NCI-H1930 (cell line): ENCODE data around the gene RPS6KC1.
"Not testable (repeated sequence)": the region's sequence is repeated elsewhere in the genome, so short reads cannot be mapped to it uniquely, and the experiment has no call there.

Source experiments
- DNase-seq, 2 experiments: peaks; one replicate each; lab custom pipeline; 2025; lab: John Stamatoyannopoulos, UW

Gene RPS6KC1

DNA sequence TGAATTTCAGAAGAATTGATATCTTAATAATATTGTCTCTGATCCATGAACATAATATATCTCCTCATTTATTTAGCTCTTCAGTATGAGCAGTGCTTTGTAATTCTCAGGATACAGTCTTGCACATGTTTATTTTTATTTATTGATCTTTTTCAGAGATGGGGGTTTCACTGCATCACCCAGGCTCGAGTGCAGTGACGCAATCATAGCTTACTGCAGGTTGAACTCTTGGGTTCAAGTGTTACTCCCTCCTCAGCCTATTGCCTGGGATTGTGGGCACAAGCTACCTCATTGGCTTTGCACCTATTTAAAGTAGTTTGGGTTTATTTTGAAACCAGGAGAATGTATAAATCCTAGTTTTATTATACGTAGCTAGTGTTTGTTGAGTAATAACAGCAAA, 4.7 kb downstream of the RPS6KC1 start:
- DNase-seq = no peak

DNA sequence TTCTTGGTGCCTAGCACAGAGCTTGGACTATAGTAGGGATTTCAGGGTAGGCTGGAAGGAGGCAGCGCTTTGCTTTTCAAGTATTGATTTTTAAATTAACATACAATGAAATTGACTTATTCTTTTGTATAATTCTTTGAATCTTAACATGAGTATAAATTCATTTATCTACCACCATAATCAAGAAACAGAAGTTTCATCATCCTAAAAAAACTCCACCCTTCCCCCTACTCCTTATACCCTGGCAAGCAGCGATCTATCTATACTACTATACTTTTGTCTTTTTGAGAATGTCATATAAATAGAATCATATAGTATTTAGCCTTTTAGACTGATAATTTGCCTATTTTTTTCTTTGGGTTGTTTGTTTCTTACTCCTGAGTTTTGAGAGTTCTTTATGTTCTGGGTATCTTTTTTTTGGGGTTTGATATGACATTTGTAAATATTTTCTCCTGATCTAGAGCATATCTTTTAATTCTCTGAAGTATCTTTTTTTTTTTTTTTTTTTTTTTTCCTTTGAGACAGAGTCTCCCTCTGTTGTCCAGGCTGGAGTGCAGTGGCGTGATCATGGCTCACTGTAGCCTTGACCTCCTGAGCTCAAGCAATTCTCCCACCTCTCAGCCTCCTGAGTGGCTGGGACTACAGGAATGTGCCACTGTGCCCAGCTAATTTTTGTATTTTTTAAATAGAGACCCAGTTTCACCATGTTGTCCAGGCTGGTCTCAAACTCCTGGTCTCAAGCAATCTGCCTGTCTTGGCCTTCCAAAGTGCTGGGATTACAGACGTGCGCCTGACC, 6.4 kb downstream of the RPS6KC1 start:
- DNase-seq = no peak

DNA sequence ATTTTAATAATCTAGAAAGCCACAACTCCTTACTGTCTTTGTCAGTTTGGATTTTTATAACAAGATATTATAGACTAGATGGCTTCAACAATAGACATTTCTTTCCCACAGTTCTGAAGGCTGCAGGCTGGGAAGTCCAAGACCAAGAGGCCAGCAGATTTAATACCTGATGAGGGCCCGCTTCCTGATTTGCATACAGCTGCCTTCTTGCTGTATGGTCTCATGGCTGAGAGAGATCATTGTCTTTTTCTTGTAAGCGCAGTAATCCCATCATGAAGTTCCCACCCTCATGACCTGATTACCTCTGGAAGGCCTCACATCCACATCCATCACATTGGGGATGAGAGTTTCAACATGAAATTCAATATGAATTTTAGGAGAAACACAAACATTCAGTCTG, 9.8 kb downstream of the RPS6KC1 start:
- no peak for DNase-seq

DNA sequence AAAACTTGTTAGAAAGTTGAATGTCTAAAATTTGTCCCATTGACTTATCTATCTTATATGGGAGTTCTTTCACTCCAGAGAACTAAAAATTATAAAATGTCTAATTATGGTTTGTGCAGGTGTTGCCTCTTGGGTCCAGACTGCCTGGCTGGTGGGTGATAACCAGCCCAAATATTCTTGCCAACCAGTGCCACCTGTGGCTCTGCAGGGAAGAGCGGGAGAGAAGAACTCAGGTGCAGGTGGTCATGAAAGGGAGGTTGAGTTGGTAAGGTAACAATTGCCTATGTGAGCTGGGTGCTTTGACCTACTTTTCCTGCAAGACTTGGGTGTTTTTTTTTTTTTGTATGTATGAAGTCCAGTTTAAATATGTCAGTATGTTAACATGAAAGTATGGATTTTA, 10.2 kb downstream of the RPS6KC1 start:
- DNase-seq = no peak

DNA sequence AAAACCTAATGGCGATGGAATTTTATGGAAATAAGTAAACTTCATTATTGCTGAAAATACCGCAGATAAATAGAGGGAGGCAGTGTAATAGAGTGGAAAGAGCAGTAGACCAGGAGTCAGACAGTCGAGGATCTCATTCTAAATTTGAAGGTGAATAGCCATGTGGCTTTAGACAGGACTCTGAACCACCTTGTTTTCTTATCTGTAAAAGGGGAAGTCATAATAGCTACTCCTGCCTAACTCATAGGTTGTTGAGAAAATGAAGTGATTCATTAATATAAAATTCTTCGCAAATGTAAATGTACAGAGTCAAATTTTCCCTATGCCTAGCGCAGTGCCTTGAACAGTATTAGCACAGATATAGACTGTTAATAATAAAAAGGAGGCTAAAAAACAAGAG, 14.8 kb downstream of the RPS6KC1 start:
- no peak for DNase-seq

DNA sequence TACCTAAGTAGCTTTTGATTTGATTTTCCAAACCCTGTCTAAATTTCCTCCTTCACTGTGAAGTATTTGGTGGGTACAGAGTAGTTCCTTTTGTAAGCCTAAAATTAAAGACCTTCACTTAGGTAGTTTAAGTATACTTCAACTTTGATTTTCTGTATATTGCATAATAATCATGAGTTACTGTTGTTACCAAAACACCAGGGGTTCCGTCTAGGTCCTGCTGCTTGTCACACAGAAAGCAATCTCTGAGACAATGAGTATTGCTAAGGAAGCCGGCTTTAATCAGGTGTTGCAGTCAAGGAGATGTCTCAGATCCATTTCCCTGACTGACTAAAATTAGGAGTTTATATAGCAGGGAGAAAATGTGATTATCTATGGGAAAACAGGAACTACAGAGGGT, 15.3 kb downstream of the RPS6KC1 start:
- no peak for DNase-seq

DNA sequence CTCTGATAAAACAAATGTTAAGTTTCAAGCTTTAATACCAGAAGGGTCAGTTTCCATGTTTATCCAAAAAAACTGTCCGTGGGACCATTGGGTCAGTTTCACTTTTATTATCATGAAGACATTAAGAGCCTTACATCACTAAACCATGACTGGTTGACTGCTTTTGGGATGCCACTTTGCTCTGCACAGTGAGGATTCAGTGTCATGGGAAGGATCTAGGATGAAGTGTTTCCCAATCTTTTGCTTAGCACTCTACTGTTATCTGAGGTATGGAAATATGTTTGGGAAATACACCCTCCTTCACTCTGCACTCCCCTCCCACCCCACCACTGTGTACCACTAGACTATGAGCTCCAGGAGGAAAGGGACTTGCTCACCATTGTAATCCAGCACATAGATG, 16.3 kb downstream of the RPS6KC1 start:
- no peak for DNase-seq

DNA sequence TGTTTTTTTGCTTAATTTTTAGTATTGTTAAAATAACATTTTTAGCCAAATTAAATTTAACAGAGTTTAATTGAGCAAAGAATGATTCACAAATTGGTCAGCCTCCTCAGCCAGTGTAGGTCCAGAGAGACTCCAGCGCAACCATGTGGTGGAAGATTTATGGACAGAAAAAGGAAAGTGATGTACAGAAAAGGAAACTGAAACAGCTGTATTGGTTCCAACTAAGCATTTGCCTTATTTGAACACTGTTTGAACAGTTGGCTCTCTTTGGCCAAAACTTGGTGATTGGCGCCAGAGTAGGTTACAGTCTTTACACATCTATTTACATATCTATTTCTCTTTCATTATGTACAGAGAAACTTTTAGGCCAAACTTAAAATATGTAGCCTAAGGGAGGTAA, 19.4 kb downstream of the RPS6KC1 start:
- no peak for DNase-seq

DNA sequence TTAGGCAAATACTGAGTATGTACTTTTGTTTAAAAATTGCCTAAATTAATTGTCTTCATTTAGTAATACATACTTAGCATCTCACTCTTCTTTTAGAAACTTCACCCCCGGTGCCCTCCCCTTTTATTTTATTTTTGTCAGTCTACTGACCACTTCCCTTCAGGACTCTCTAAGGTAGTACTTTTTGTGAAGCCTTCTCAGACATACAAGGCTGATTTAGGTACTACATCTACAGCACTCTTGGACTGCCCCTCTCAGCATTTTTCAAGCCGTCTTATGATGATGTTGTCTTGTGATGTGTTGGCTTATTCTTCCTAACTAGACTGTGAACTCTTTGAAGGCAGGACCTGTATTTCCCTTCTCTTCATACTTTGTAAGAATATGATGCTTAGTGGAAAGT, 24.7 kb downstream of the RPS6KC1 start:
- no peak for DNase-seq

DNA sequence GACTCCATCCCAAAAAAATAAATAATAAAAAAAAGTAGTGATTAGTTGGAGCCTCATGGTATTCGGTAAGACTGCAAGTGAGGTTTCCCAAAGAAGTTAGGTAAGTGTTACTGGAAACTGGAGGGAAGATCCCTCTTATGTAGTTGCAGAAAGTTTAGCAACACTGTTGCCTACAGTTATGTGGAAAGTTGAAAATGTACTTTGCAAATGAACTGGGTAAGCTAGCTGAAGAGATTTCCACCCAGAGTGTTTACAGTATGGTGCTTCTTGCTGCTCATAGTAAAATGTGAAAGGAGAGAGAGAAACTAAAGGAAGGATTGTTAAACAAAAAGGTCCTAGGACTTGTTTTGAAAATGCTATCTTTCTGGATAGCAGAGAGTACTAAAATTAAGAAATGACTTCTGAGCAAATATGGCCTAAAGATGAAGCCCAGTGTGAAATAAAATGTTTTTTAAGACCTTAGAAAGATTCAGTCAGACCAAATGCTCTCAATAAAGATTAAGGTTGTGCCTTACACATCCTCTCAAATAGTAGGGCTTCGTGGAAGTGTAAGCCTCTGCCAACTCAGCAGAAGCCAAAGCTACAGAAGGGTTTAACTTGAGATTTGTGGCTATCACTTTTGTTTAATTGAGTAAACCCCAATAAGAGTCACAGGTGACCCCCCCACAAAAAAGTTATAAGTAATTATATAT, 31.5 kb downstream of the RPS6KC1 start:
- no peak for DNase-seq

DNA sequence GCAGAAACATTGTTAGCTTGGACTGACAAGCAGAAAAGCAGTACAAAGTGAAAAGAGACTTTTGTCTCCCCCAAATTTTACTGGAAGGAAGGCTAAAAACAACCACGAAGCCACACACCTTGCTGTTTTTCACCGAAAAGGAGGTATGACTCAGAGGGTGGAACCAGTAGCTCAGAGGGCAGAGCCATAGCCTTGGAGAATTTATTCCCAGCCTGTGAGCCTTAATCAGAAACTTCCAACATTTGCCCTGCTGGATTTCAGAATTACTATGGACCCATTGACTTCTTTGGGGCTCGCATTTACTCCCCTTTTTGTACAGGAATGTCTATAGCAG, 32.0 kb downstream of the RPS6KC1 start:
- DNase-seq = no peak

DNA sequence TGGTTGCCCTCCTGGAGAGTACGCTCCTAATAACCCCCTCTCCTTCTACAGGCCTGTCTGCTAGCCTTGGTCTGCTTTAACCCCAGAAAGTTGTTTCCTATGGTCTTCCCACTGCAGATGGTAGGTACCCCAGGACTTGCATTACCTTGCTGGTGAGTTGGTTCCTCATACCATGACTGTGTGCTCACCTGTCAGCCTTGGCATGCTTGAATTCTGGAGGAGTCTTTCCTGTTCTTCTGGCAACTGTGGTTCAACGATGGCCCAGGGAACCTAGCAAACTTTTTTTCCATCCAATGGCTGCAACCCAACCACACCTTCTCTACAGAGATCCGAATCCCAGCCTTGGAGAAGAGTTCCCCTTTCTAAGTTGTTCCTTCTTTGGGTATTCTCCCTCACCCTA, 36.9 kb downstream of the RPS6KC1 start:
- no peak for DNase-seq

DNA sequence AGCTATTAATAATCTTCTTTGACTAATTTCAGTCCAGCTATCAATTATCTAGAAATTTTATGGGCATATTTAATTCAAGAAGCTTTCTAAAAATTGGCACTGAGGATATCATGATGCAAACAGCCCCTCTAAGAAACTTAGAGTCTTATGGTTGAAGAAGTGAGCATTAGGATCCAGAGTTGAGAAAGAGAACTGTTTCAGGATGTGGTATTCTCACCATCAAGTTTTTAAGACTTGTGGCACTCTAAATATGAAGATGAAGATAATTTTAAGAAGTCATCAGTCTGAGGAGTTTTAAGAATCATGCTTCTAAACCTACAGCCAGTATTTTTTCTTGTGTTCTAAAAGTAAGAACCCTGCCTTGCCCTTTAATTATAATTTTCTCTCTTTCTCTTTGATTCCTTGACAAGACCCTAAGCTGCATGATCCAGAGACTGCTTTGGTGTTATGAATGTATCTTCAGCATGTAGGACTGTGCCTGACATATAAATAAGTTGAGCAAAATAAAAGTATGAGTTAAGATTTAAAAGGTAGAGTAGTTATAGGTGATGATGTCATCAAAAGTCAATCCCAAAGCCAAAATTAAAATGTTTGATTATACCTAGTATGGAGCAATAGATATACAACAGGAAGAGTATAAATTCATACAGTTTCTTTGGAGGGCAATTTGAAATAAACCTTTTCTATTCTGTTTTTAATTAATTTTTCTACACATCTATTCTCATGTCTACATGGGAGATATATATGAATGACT, 39.1 kb downstream of the RPS6KC1 start:
- DNase-seq = no peak

DNA sequence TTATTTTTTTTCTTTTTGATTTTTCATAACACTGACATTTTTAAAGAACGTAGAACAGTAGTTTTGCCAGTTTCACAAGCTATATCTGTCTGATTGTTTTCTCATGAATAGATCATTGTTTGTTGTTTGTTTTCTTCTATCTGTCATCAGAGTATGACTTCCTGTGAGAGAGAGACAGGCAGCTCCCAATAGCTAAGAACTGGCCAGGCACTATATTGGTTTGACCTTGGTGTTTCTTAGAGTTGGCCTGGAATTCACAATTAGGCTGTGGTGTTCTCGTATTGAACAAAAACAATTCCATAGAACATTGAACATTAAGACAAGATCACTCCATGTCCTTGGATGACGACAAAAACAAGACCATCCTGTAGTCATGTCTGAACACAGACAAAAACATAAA, 43.4 kb downstream of the RPS6KC1 start:
- no peak for DNase-seq

DNA sequence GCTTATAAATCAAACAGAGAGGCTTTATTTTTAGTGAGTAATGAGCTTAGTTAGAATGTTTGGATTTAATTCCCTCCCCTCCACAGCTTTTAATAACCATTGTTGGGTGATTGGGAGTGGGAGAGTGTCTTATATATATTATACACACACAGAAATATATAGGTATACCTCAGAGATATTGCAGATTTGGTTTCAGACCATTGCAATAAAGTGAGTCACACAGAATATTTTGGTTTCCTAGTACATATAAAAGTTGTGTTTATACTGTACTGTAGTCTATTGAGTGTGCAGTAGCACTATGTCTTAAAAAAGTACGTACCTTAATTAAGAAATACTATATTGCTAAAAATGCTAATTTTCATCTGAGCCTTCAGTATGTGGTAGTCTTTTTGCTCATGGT, 44.4 kb downstream of the RPS6KC1 start:
- no peak for DNase-seq

DNA sequence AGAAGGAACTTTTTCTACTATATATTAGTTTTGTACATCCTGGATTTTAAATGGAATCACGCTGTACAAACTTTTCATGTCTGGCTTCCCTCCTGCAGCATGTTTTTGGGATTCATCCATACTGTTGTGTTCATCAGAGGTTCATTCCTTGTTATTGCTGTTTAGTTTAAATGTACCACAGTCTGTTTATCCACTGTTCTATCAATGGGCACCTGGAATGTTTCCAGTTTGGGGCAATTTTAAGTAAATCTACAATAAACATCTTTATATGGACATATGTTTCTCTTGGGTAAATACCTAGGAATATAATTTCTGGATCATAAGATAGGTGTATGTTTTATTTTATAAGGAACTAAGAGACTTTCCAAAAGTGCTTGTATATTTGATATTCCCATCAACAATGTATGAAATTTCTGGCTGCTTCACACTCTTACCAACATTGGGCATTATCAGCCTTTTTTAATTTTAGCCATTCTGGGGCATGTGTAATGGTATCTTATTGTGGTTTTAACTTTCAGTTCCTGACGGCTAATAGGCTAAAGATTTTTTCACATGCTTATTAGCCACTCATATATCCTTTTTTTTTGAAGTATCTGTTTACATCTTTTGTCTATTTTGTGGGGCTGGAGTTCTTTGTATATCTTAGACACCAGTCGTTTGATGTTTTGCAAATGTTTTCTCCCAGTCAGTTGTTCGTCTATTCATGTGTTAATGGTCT, 48.8 kb downstream of the RPS6KC1 start:
- DNase-seq = no peak

DNA sequence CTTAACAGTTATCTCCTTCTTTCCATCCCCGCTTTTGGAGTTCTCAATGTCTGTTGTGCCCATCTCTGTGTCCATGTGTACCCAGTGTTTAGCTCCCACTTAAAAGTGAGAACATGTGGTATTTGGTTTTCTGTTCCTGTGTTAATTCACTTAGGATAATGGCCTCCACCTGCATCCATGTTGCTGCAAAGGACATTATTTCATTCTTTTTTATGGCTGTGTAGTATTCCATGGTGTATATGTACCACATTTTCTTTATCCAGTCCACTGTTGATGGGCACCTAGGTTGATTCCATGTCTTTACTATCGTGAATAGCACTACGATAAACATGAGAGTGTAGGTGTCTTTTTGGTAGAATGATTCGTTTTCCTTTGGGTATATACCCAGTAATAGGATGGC, 49.5 kb downstream of the RPS6KC1 start:
- DNase-seq = not testable (repeated sequence)

DNA sequence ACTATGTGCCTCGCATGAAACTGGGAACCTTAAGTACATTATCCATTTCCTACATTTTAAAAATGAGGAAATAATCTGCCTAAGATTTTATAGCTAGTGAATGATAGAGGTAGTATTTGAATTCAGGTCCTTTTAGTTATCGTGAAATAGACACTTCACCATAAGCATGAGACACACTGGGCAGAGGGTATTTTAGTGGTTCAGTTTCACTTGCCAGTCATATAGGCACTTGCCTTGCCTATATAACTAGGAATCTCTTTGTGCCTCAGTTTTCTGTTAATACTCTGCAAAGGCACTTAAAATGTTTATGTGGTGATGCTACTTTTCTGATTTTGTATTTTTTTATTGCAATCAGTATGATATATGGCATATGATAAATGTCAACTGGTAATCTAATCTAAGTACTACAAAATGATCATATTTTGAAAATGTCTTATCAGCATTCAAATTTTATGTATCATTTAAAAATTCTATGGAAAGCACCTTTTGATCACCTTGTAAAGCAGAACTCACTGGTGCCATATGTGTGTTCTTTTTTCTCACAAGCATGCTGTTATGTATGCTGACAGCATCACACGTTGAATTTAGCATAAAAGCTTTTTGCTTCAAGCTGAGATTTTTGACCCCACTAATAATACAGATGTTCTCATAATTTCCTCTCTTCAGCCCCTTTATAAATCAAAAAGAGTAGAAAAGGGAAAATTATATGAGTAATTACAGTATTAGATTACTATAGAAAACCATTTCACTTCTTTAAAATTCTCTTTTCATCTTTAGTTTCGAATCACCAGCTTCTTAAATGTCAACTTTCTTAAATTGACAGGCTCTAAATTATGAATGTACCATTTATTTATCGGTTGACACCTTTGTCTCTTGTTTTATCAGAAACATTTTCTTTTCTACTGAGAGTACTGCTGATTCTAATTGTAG, 52.6 kb downstream of the RPS6KC1 start:
- DNase-seq = no peak

DNA sequence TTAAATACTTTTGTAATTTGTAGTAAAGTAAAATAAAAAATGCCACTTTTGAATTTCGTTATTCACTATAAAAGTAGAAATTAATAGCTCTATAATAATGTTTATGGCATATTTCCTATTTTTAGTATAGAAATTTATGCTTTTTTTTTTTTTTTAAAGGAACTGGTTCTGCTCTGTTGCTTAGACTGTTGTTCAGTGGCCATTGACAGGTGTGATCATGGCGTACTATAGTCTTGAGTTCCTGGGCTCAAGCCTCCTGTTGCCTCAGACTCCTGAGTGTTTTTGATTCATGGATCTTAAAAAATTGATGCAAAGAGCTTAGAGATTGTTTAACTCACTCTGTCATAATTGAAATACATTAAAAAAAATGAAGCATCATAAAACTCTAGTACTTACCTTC, 53.6 kb downstream of the RPS6KC1 start:
- DNase-seq = no peak

DNA sequence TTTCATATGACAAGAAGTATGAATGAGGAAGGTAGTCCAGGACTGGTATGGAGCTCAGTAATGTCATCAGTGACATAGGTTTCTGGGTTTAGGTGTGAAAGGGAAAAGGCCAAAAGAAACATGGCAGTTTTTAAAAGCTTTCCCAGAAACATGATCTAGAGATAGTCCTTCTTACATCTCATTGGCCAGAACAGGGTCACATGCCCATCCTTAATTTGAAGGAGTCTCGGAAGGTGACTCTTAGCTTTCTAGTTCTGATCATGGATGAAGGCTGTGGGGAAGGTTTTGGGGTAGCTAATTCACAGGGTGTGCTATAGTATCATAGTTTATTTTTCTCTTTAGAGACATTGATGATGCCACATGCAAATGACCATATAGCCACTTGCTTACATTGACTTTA, 55.3 kb downstream of the RPS6KC1 start:
- no peak for DNase-seq

DNA sequence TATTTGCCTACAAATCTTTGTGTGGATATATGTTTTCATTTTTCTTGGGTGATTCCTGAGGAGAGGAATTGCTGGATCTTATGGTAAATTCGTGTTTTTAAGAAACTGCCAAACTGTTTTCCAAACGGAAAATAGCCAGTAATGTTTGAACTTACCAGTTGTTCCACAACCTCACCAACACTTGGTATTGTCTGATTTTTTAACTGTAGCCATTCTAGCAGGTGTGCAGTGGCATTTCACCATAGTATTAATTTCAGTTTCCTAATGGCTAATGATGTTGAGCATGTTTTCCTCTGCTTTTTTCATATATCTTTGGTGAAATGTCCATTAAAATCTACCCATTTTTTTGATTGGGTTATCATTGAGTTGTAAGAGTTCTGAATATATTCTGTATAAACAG, 56.6 kb downstream of the RPS6KC1 start:
- no peak for DNase-seq
